Measurements from ENCODE around the gene SLC26A5.

SLC26A5 gene

GRCh38 chr7:103439661-103440060, 6.3 kb downstream of the SLC26A5 start:
- H4K5ac ChIP-seq (ENCODE audit: low read length): no peak overlapping the region
- no peak overlapping the region for H4K8ac ChIP-seq (ENCODE audit: low read depth, low read length)
- H3K27me3 ChIP-seq (ENCODE audit: insufficient read depth, low read length, poor library complexity): peaks cover 4% of the 10 kb centered on the region
- no peak overlapping the region for H3K4me2 ChIP-seq (ENCODE audit: low read length)
- H2BK15ac ChIP-seq (replicated peaks; ENCODE audit: low read depth): no peak overlapping the region
- H3K4ac ChIP-seq (ENCODE audit: low read depth, low read length): no peak overlapping the region
- no peak overlapping the region for H3K9ac ChIP-seq (ENCODE audit: low read length)
- no peaks in the 10 kb centered on the region for H3K36me3 ChIP-seq (ENCODE audit: control insufficient read depth, insufficient read depth, low read length)
- H3K4me3 ChIP-seq (ENCODE audit: low read length): no peak overlapping the region
- H3K27ac ChIP-seq (ENCODE audit: low read depth, low read length): no peak overlapping the region
- no peak overlapping the region for H3K56ac ChIP-seq (ENCODE audit: low read length)
- H3K18ac ChIP-seq (ENCODE audit: low read length): no peak overlapping the region
- WGBS (ENCODE audit: extremely low coverage, insufficient coverage, low lambda C conversion rate): no CpG with 5 or more reads among the region's 8 CpGs
- no peaks in the 10 kb centered on the region for H3K79me2 ChIP-seq (ENCODE audit: control insufficient read depth, insufficient read depth, low read length)
- no peak overlapping the region for H2BK120ac ChIP-seq (ENCODE audit: low read depth, low read length)
- H3K79me1 ChIP-seq (ENCODE audit: low read length): no peaks in the 10 kb centered on the region
- H3K4me1 ChIP-seq (ENCODE audit: control insufficient read depth, low read depth, low read length): no peaks in the 10 kb centered on the region
- DNase-seq: no peak
- H2AK5ac ChIP-seq (ENCODE audit: low read length): no peak overlapping the region
- H3K23ac ChIP-seq (ENCODE audit: low read length): no peak overlapping the region
- H2BK5ac ChIP-seq (ENCODE audit: low read length): no peak overlapping the region

- no peak overlapping the region for H3K4me3 ChIP-seq (ENCODE audit: low read length)
- H2AK5ac ChIP-seq (ENCODE audit: low read length): no peak overlapping the region
- no peaks in the 10 kb centered on the region for H3K27me3 ChIP-seq (ENCODE audit: insufficient read depth, low read length, poor library complexity)
- no peak overlapping the region for H2BK15ac ChIP-seq (replicated peaks; ENCODE audit: low read depth)
- no peak overlapping the region for H3K4ac ChIP-seq (ENCODE audit: low read depth, low read length)
- no peak overlapping the region for H2BK5ac ChIP-seq (ENCODE audit: low read length)
- no peak overlapping the region for H4K5ac ChIP-seq (ENCODE audit: low read length)
- no peak overlapping the region for H3K23ac ChIP-seq (ENCODE audit: low read length)
- no CpG with 5 or more reads among the region's 1 CpG for WGBS (ENCODE audit: extremely low coverage, insufficient coverage, low lambda C conversion rate)
- no peak overlapping the region for H3K18ac ChIP-seq (ENCODE audit: low read length)
- no peak overlapping the region for H3K9ac ChIP-seq (ENCODE audit: low read length)
- no peak overlapping the region for H3K4me2 ChIP-seq (ENCODE audit: low read length)
- H3K4me1 ChIP-seq (ENCODE audit: control insufficient read depth, low read depth, low read length): no peaks in the 10 kb centered on the region
- DNase-seq: no peak
- no peaks in the 10 kb centered on the region for H3K79me2 ChIP-seq (ENCODE audit: control insufficient read depth, insufficient read depth, low read length)
- H2BK120ac ChIP-seq (ENCODE audit: low read depth, low read length): no peak overlapping the region
- H3K27ac ChIP-seq (ENCODE audit: low read depth, low read length): no peak overlapping the region
- no peak overlapping the region for H3K56ac ChIP-seq (ENCODE audit: low read length)
- H4K8ac ChIP-seq (ENCODE audit: low read depth, low read length): no peak overlapping the region
- H3K79me1 ChIP-seq (ENCODE audit: low read length): no peaks in the 10 kb centered on the region
- H3K36me3 ChIP-seq (ENCODE audit: control insufficient read depth, insufficient read depth, low read length): no peaks in the 10 kb centered on the region
Measured at GRCh38 chr7:103437623-103438022, 8.4 kb downstream of the SLC26A5 start.

GRCh38 chr7:103432712-103433111, 13.3 kb downstream of the SLC26A5 start:
- Histone ChIP-seq H3K4me2 (ENCODE audit: low read length) (no peak overlapping the region), H3K4me1 (ENCODE audit: control insufficient read depth, low read depth, low read length) (no peaks in the 10 kb centered on the region), H2BK120ac (ENCODE audit: low read depth, low read length) (no peak overlapping the region), H3K36me3 (ENCODE audit: control insufficient read depth, insufficient read depth, low read length) (no peaks in the 10 kb centered on the region), H3K4me3 (ENCODE audit: low read length) (no peak overlapping the region), H3K79me2 (ENCODE audit: control insufficient read depth, insufficient read depth, low read length) (no peaks in the 10 kb centered on the region), H2BK15ac (replicated peaks; ENCODE audit: low read depth) (no peak overlapping the region), H2BK5ac (ENCODE audit: low read length) (no peak overlapping the region), H3K23ac (ENCODE audit: low read length) (no peak overlapping the region), H4K8ac (ENCODE audit: low read depth, low read length) (no peak overlapping the region), H3K27me3 (ENCODE audit: insufficient read depth, low read length, poor library complexity) (no peaks in the 10 kb centered on the region), H3K56ac (ENCODE audit: low read length) (no peak overlapping the region), H3K4ac (ENCODE audit: low read depth, low read length) (no peak overlapping the region), H3K79me1 (ENCODE audit: low read length) (no peaks in the 10 kb centered on the region), H2AK5ac (ENCODE audit: low read length) (no peak overlapping the region), H3K9ac (ENCODE audit: low read length) (no peak overlapping the region), H4K5ac (ENCODE audit: low read length) (no peak overlapping the region), H3K18ac (ENCODE audit: low read length) (no peak overlapping the region), H3K27ac (ENCODE audit: low read depth, low read length) (no peak overlapping the region)
- DNase-seq: no peak
- no CpG with 5 or more reads among the region's 1 CpG for WGBS (ENCODE audit: extremely low coverage, insufficient coverage, low lambda C conversion rate)

GRCh38 chr7:103425177-103425576, 20.8 kb downstream of the SLC26A5 start:
- no peak for DNase-seq

DNA sequence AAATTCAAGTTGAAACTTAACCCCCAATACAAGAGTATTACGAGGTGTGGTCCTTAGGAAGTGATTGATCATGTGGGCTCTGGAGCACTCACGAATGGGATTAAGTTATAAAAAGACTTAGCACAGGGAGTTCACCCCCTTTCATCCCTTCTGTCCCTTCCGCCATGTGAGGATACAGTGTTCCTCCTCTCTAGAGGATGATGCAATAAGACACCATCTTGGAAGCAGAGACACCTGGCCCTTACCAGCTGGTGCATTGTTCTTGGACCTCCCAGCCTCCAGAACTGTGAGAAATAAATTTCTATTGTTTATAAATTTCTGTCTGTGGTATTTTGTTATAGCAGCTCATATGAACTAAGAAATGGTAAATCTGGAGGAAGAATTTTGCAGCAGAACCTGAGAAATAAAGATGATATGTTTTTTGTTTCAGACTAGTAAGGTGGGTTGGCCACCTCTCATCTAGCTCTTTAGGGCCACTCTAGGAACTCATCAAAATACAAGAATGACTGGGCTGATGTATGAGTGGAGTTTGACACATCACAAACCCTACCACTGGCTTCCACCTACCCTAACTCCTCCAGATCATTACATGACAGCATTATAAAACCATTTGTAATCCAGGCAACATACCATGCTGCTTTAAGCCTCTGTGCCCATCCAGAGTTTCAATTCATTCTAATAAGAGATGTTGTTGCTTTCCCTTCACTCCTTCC, 22.4 kb downstream of the SLC26A5 start:
- Histone ChIP-seq H3K27me3 (ENCODE audit: insufficient read depth, low read length, poor library complexity) (no peaks in the 10 kb centered on the region), H2BK15ac (replicated peaks; ENCODE audit: low read depth) (no peak overlapping the region), H4K8ac (ENCODE audit: low read depth, low read length) (no peak overlapping the region), H2AK5ac (ENCODE audit: low read length) (no peak overlapping the region), H3K79me1 (ENCODE audit: low read length) (no peaks in the 10 kb centered on the region), H3K4me3 (ENCODE audit: low read length) (no peak overlapping the region), H3K79me2 (ENCODE audit: control insufficient read depth, insufficient read depth, low read length) (no peaks in the 10 kb centered on the region), H3K4me1 (ENCODE audit: control insufficient read depth, low read depth, low read length) (no peaks in the 10 kb centered on the region), H3K56ac (ENCODE audit: low read length) (no peak overlapping the region), H3K4me2 (ENCODE audit: low read length) (no peak overlapping the region), H3K9ac (ENCODE audit: low read length) (no peak overlapping the region), H2BK120ac (ENCODE audit: low read depth, low read length) (no peak overlapping the region), H3K23ac (ENCODE audit: low read length) (no peak overlapping the region), H4K5ac (ENCODE audit: low read length) (no peak overlapping the region), H3K27ac (ENCODE audit: low read depth, low read length) (no peak overlapping the region), H2BK5ac (ENCODE audit: low read length) (no peak overlapping the region), H3K18ac (ENCODE audit: low read length) (no peak overlapping the region), H3K36me3 (ENCODE audit: control insufficient read depth, insufficient read depth, low read length) (no peaks in the 10 kb centered on the region), H3K4ac (ENCODE audit: low read depth, low read length) (no peak overlapping the region)
- DNase-seq: no peak
- WGBS (ENCODE audit: extremely low coverage, insufficient coverage, low lambda C conversion rate): no CpG with 5 or more reads among the region's 3 CpGs

More at GRCh38 chr7:103425177-103425576, 20.8 kb downstream of the SLC26A5 start:
- no peak overlapping the region for H4K5ac ChIP-seq (ENCODE audit: low read length)
- no peak overlapping the region for H2AK5ac ChIP-seq (ENCODE audit: low read length)
- H3K27ac ChIP-seq (ENCODE audit: low read depth, low read length): no peak overlapping the region
- no peak overlapping the region for H3K23ac ChIP-seq (ENCODE audit: low read length)
- no peak overlapping the region for H3K4me3 ChIP-seq (ENCODE audit: low read length)
- H3K18ac ChIP-seq (ENCODE audit: low read length): no peak overlapping the region
- H3K36me3 ChIP-seq (ENCODE audit: control insufficient read depth, insufficient read depth, low read length): no peaks in the 10 kb centered on the region
- no CpG with 5 or more reads among the region's 1 CpG for WGBS (ENCODE audit: extremely low coverage, insufficient coverage, low lambda C conversion rate)
- H3K56ac ChIP-seq (ENCODE audit: low read length): no peak overlapping the region
- no peaks in the 10 kb centered on the region for H3K27me3 ChIP-seq (ENCODE audit: insufficient read depth, low read length, poor library complexity)
- no peaks in the 10 kb centered on the region for H3K4me1 ChIP-seq (ENCODE audit: control insufficient read depth, low read depth, low read length)
- no peaks in the 10 kb centered on the region for H3K79me1 ChIP-seq (ENCODE audit: low read length)
- H2BK120ac ChIP-seq (ENCODE audit: low read depth, low read length): no peak overlapping the region
- H3K9ac ChIP-seq (ENCODE audit: low read length): no peak overlapping the region
- H3K79me2 ChIP-seq (ENCODE audit: control insufficient read depth, insufficient read depth, low read length): no peaks in the 10 kb centered on the region
- no peak overlapping the region for H4K8ac ChIP-seq (ENCODE audit: low read depth, low read length)
- no peak overlapping the region for H2BK15ac ChIP-seq (replicated peaks; ENCODE audit: low read depth)
- no peak overlapping the region for H3K4me2 ChIP-seq (ENCODE audit: low read length)
- no peak overlapping the region for H2BK5ac ChIP-seq (ENCODE audit: low read length)
- no peak overlapping the region for H3K4ac ChIP-seq (ENCODE audit: low read depth, low read length)

- Histone ChIP-seq H3K18ac (ENCODE audit: low read length) (no peak overlapping the region), H4K8ac (ENCODE audit: low read depth, low read length) (no peak overlapping the region), H3K56ac (ENCODE audit: low read length) (no peak overlapping the region), H3K23ac (ENCODE audit: low read length) (no peak overlapping the region), H2AK5ac (ENCODE audit: low read length) (no peak overlapping the region), H3K27me3 (ENCODE audit: insufficient read depth, low read length, poor library complexity) (no peaks in the 10 kb centered on the region), H3K4me3 (ENCODE audit: low read length) (no peak overlapping the region), H2BK5ac (ENCODE audit: low read length) (no peak overlapping the region), H4K5ac (ENCODE audit: low read length) (no peak overlapping the region), H2BK120ac (ENCODE audit: low read depth, low read length) (no peak overlapping the region), H3K79me2 (ENCODE audit: control insufficient read depth, insufficient read depth, low read length) (no peaks in the 10 kb centered on the region), H3K9ac (ENCODE audit: low read length) (no peak overlapping the region), H3K4me1 (ENCODE audit: control insufficient read depth, low read depth, low read length) (no peaks in the 10 kb centered on the region), H3K27ac (ENCODE audit: low read depth, low read length) (no peak overlapping the region), H3K4ac (ENCODE audit: low read depth, low read length) (no peak overlapping the region), H3K4me2 (ENCODE audit: low read length) (no peak overlapping the region), H2BK15ac (replicated peaks; ENCODE audit: low read depth) (no peak overlapping the region), H3K79me1 (ENCODE audit: low read length) (no peaks in the 10 kb centered on the region), H3K36me3 (ENCODE audit: control insufficient read depth, insufficient read depth, low read length) (no peaks in the 10 kb centered on the region)
- WGBS (ENCODE audit: extremely low coverage, insufficient coverage, low lambda C conversion rate): no CpG with 5 or more reads among the region's 5 CpGs
- no peak for DNase-seq
Measured at GRCh38 chr7:103420857-103421384, 25.1 kb downstream of the SLC26A5 start.

Measured in mesendoderm (in vitro differentiated cells).